Vagina (tissue), 2 donors: Measurements from ENCODE around the gene WARS2. TPM values are rescaled to one million over a fixed set of nuclear protein-coding genes. Genes with fewer than 3 reads are reported as not detected.

Source experiments
- DNase-seq, 2 donors: peaks; one replicate each; pipeline ENCODE4 v3.0.0-alpha.2; 2017; ENCODE audit errors: extremely low spot score in 2 of 2
- H3K27ac ChIP-seq: fragments of 200-600 bp; sonication (generic); one replicate; pipeline ENCODE4 v1.5.1; 2019
- H3K27me3 ChIP-seq: fragments of 200-600 bp; sonication (generic); one replicate; pipeline ENCODE4 v1.5.1; 2019
- H3K36me3 ChIP-seq, 2 donors: fragments of 200-600 bp; sonication (generic); one replicate each; pipeline ENCODE4 v1.5.1; 2017 to 2019
- H3K4me1 ChIP-seq: fragments of 200-600 bp; sonication (generic); one replicate; pipeline ENCODE4 v1.5.1; 2019
- H3K4me3 ChIP-seq, 2 donors: fragments of 200-600 bp; sonication (generic); 1 replicate in 1 of 2; 2 replicates in 1 of 2; pipeline ENCODE4 v1.5.1; 2016 to 2019
- H3K9me3 ChIP-seq: fragments of 200-600 bp; sonication (generic); one replicate; pipeline ENCODE4 v1.5.1; 2019
- POLR2A ChIP-seq, 2 donors: fragments of 450-650 bp; IDR thresholded peaks; one replicate each; pipeline ENCODE4 v1.6.1; 2017; ENCODE audit warnings: antibody characterized with exemption in 2 of 2, mild to moderate bottlenecking in 2 of 2, moderate library complexity in 2 of 2
- POLR2AphosphoS5 ChIP-seq, 2 donors: sonication (generic); formaldehyde crosslinking; IDR thresholded peaks; one replicate each; pipeline ENCODE4 v1.9.0; 2017; ENCODE audit warnings: antibody characterized with exemption in 2 of 2, mild to moderate bottlenecking in 2 of 2, low read depth in 1 of 2; ENCODE audit not compliant: insufficient read depth in 1 of 2
- intact Hi-C: fragments of 100-400 bp; cut with DNase I; formaldehyde crosslinking; loops from one replicate; pipeline ENCODE4 v1.15.1; 2023
- total RNA-seq: library from RNA; depleted of rRNA; stranded (reverse); fragments of >200 nt; gene quantifications from one replicate; pipeline ENCODE4 v1.2.3, GENCODE V29; 2016
- TF ChIP-seq, protein P1 (sequence below), 3 experiments: fragments of 450-650 bp in 2 of 3; fragments of 200-600 bp in 1 of 3; sonication (generic) in 1 of 3; IDR thresholded peaks; one replicate each; pipeline ENCODE4 v1.5.1; 2017 to 2019; ENCODE audit warnings: antibody characterized with exemption in 3 of 3, mild to moderate bottlenecking in 2 of 3, moderate library complexity in 2 of 3

The WARS2 gene
- total RNA-seq, 1 donor from 2014 or later, result 8.3 TPM

GRCh38 chr1:119141020-119141424 lies 569 bp upstream of the WARS2 start:
- H3K9me3 ChIP-seq, result no peaks in the 10 kb centered on the region
- H3K4me3 ChIP-seq, result peak overlapping the region; percentile 52 to 62
- TF ChIP-seq, protein P1, sequence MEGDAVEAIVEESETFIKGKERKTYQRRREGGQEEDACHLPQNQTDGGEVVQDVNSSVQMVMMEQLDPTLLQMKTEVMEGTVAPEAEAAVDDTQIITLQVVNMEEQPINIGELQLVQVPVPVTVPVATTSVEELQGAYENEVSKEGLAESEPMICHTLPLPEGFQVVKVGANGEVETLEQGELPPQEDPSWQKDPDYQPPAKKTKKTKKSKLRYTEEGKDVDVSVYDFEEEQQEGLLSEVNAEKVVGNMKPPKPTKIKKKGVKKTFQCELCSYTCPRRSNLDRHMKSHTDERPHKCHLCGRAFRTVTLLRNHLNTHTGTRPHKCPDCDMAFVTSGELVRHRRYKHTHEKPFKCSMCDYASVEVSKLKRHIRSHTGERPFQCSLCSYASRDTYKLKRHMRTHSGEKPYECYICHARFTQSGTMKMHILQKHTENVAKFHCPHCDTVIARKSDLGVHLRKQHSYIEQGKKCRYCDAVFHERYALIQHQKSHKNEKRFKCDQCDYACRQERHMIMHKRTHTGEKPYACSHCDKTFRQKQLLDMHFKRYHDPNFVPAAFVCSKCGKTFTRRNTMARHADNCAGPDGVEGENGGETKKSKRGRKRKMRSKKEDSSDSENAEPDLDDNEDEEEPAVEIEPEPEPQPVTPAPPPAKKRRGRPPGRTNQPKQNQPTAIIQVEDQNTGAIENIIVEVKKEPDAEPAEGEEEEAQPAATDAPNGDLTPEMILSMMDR (IDR thresholded peaks at IDR 0.05), result no peak
- TF ChIP-seq POLR2AphosphoS5 (IDR thresholded peaks at IDR 0.05; ENCODE audit: insufficient read depth in 1 of 2, low read depth in 1 of 2), result no peak
- no peak for TF ChIP-seq POLR2A (IDR thresholded peaks at IDR 0.05)
- DNase-seq, result no peak
- intact Hi-C loops, result no loop called here
- H3K4me1 ChIP-seq, result peaks cover 27% of the 10 kb centered on the region
- peak overlapping the region; percentile 94 for H3K27ac ChIP-seq
- no peaks in the 10 kb centered on the region for H3K27me3 ChIP-seq
- H3K36me3 ChIP-seq, result no peaks in the 10 kb centered on the region

DNA sequence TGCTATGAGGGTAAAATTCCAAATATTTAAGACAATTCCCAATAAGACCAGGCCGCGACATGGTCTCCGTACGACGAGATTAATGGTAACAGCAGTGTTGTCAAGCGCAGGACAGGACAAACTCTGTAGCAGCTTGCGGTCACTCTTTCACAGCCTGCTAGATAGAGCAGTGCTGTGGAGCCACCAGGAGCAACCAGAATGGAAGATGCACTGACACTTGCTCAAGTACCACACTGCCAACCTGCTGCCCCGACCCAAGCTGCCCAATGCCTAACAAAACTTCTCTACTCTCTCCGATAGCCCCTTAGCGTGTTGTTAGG lies 636 bp downstream of the WARS2 start:
- peak overlapping the region; percentile 94 for H3K27ac ChIP-seq
- peak overlapping the region; percentile 52 to 62 for H3K4me3 ChIP-seq
- TF ChIP-seq, protein P1 (IDR thresholded peaks at IDR 0.05), result no peak
- no peak for TF ChIP-seq POLR2A (IDR thresholded peaks at IDR 0.05)
- no peak for TF ChIP-seq POLR2AphosphoS5 (IDR thresholded peaks at IDR 0.05; ENCODE audit: insufficient read depth in 1 of 2, low read depth in 1 of 2)
- no peaks in the 10 kb centered on the region for H3K36me3 ChIP-seq
- peaks cover 27% of the 10 kb centered on the region for H3K4me1 ChIP-seq
- H3K27me3 ChIP-seq, result no peaks in the 10 kb centered on the region
- H3K9me3 ChIP-seq, result no peaks in the 10 kb centered on the region
- intact Hi-C loops, result no loop called here
- DNase-seq, result peak in 1 of 2 donors; percentile 93

DNA sequence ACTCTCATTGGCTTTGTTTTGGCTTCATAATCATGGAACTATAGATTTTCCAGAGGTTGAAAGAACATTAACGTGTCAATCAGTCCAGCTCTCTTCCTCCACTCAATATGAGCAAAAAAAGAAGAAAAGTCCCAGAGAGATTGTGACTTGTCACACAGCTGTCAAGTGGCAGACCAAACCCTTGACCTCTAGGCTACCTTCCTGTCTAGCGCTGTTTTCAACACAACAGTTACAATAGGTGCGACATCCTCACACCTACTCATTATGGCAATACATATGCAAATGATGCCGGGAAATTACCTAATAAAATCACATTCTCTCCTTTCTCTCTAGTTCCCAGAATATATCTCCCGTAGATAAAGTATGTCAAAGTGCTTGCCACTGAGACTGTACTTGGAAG lies 1.1 kb downstream of the WARS2 start:
- H3K36me3 ChIP-seq, result no peaks in the 10 kb centered on the region
- H3K9me3 ChIP-seq, result no peaks in the 10 kb centered on the region
- H3K27ac ChIP-seq, result peak overlapping the region; percentile 94
- TF ChIP-seq, protein P1 (IDR thresholded peaks at IDR 0.05), result no peak
- TF ChIP-seq POLR2A (IDR thresholded peaks at IDR 0.05), result no peak
- no peak for TF ChIP-seq POLR2AphosphoS5 (IDR thresholded peaks at IDR 0.05; ENCODE audit: insufficient read depth in 1 of 2, low read depth in 1 of 2)
- H3K4me3 ChIP-seq, result peak overlapping the region; percentile 52 to 62
- intact Hi-C loops, result no loop called here
- no peak for DNase-seq
- H3K4me1 ChIP-seq, result peaks cover 27% of the 10 kb centered on the region
- H3K27me3 ChIP-seq, result no peaks in the 10 kb centered on the region

DNA sequence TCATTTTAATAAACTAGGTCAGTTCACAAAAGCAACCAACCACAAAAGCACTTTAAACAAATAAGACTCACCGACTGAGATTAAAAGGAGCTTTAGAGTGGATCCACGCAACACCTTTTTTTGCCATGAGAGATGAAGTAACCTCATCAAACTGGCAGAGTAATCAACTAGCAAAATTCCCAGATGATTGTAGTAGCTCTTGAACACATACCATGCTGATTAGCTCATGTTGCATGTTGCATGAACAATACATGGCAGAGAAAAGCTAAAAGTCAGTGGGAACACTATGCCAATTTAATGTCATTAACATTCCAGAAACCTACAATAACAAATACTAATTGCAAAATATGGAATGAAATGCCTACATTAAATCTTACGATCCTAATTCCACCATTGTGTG lies 4.1 kb downstream of the WARS2 start:
- no peak for TF ChIP-seq POLR2AphosphoS5 (IDR thresholded peaks at IDR 0.05; ENCODE audit: insufficient read depth in 1 of 2, low read depth in 1 of 2)
- TF ChIP-seq POLR2A (IDR thresholded peaks at IDR 0.05), result no peak
- TF ChIP-seq, protein P1 (IDR thresholded peaks at IDR 0.05), result no peak
- H3K4me1 ChIP-seq, result peaks cover 13% of the 10 kb centered on the region
- H3K4me3 ChIP-seq, result no peak overlapping the region
- H3K9me3 ChIP-seq, result no peaks in the 10 kb centered on the region
- H3K36me3 ChIP-seq, result no peaks in the 10 kb centered on the region
- intact Hi-C loops, result no loop called here
- H3K27me3 ChIP-seq, result no peaks in the 10 kb centered on the region
- no peak overlapping the region for H3K27ac ChIP-seq
- DNase-seq, result no peak

DNA sequence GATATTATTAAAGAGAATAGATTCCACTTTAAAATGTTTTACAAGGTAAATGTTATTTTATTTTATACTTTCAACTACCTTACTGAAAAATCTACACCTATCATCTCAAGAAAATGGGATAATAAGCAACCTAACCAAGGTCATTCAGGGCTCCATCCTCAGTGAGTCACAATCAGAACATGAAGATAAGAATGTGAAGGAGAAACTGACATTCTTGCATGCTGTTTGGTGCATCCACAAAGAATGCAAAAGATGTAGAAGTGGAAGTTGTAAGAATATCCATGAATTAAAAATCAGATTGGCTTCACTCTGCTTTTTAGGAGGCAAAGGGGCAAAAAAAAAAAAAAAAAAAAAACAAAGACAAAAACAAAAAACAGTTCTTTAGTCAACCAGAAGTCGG lies 6.5 kb downstream of the WARS2 start:
- H3K4me1 ChIP-seq, result no peaks in the 10 kb centered on the region
- intact Hi-C loops, result no loop called here
- no peaks in the 10 kb centered on the region for H3K9me3 ChIP-seq

More for the DNA sequence above, 6.5 kb downstream of the WARS2 start:
- Histone ChIP-seq H3K36me3 (no peaks in the 10 kb centered on the region), H3K27me3 (no peaks in the 10 kb centered on the region), H3K27ac (no peak overlapping the region), H3K4me3 (no peak overlapping the region)
- TF ChIP-seq, protein P1 (IDR thresholded peaks at IDR 0.05), result no peak
- TF ChIP-seq POLR2AphosphoS5 (IDR thresholded peaks at IDR 0.05; ENCODE audit: insufficient read depth in 1 of 2, low read depth in 1 of 2) (no peak), POLR2A (IDR thresholded peaks at IDR 0.05) (no peak)
- no peak for DNase-seq
